PFSK-1 (cell line): ENCODE results near the gene UNC5CL. TPM values are rescaled to one million over a fixed set of nuclear protein-coding genes. Genes with fewer than 3 reads are reported as not detected.

Experiments
- FOXP2 ChIP-seq: optimal IDR thresholded peaks from 2 replicates; pipeline ENCODE3; 2011; ENCODE audit warnings: borderline replicate concordance, control low read depth, inconsistent platforms; ENCODE audit not compliant: insufficient read depth; ENCODE audit errors: extremely low read length, extremely low read depth
- POLR2AphosphoS5 ChIP-seq: IDR thresholded peaks from 2 replicates; pipeline ENCODE4 v1.6.1; 2012; ENCODE audit warnings: low read depth, mild to moderate bottlenecking, control low read depth, low read length, moderate library complexity
- SIN3A ChIP-seq: IDR thresholded peaks from 2 replicates; pipeline ENCODE4 v1.6.1; 2012; ENCODE audit warnings: mild to moderate bottlenecking, low read length, moderate library complexity, borderline replicate concordance; ENCODE audit not compliant: insufficient read depth
- TAF1 ChIP-seq: IDR thresholded peaks from 2 replicates; pipeline ENCODE4 v1.6.1; 2012; ENCODE audit warnings: low read length, control low read depth, borderline replicate concordance; ENCODE audit not compliant: insufficient read depth
- polyA plus RNA-seq: library from polyadenylated mRNA; unstranded; fragments of >200 nt; gene quantifications from one replicate; pipeline ENCODE4 v1.2.1, GENCODE V29; 2012; ENCODE audit warnings: low read depth, missing spikeins; ENCODE audit not compliant: insufficient read length
- TF ChIP-seq, protein P1 (sequence below), 2 experiments: IDR thresholded peaks; 2 replicates each; pipeline versions ENCODE4 v1.6.1 to v1.8.0; 2011 to 2012; ENCODE audit warnings: low read depth in 2 of 2, low read length in 2 of 2, control low read depth in 1 of 2, inconsistent platforms in 1 of 2, mild to moderate bottlenecking in 1 of 2, moderate library complexity in 1 of 2; ENCODE audit not compliant: insufficient read depth in 1 of 2

Gene UNC5CL
- polyA plus RNA-seq: 0.38 TPM

DNA sequence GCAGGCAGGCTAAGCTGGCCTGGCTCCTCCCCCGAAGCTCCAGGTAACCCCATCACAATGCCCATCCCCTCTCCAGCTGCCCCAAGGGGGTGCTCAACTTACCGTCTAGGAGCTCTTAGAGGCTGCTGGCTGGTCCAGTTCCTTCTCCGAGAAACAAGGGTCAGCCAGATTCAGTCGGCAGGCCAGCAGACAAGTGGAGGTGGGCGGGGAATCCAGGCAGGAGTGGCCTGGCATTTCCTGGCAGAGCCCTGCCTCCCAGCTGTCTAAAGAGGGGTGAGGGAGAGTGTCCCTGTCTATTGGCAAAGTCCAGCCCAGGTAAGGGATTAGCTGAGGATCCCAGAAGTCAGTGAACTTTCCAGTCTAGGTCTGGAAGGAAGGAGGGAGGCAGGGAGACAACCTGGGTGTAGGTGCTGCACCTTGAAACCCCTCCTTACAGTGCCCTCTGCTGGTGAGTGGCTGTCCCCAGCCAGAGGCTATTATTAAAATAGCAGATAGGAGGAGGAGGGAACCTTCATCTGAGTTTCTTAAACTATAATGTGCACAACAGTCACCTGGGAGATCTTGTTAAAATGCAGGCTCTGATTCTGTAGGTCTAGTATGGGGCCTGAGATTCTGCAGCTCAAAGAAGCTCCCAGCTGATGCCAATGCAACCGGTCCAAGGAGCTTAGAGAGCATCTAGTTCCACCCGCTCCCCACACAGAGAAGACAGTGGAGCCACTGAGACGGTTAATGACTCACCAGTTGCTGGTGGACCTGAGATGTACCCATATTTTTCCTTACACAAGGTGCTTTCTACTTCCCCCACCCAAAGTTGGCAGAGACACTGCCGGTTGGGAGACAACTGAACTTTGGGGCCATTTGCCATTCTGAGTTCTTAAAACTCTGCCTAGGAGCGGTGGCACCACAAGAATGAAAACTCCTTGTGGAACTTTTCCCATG lies at the start of gene UNC5CL:
TSS of gene UNC5CL (minus strand) at position 162 of the 939 bp plus-strand sequence. CDS start 4,147 bp downstream, outside the sequence.
- TF ChIP-seq TAF1 (no peak), POLR2AphosphoS5 (no peak), SIN3A (no peak)

GRCh38 chr6:41088451-41088850 lies 49.4 kb upstream of the UNC5CL start:
- TF ChIP-seq SIN3A (no peak), TAF1 (no peak), POLR2AphosphoS5 (no peak), FOXP2 (no peak)
- TF ChIP-seq, protein P1, sequence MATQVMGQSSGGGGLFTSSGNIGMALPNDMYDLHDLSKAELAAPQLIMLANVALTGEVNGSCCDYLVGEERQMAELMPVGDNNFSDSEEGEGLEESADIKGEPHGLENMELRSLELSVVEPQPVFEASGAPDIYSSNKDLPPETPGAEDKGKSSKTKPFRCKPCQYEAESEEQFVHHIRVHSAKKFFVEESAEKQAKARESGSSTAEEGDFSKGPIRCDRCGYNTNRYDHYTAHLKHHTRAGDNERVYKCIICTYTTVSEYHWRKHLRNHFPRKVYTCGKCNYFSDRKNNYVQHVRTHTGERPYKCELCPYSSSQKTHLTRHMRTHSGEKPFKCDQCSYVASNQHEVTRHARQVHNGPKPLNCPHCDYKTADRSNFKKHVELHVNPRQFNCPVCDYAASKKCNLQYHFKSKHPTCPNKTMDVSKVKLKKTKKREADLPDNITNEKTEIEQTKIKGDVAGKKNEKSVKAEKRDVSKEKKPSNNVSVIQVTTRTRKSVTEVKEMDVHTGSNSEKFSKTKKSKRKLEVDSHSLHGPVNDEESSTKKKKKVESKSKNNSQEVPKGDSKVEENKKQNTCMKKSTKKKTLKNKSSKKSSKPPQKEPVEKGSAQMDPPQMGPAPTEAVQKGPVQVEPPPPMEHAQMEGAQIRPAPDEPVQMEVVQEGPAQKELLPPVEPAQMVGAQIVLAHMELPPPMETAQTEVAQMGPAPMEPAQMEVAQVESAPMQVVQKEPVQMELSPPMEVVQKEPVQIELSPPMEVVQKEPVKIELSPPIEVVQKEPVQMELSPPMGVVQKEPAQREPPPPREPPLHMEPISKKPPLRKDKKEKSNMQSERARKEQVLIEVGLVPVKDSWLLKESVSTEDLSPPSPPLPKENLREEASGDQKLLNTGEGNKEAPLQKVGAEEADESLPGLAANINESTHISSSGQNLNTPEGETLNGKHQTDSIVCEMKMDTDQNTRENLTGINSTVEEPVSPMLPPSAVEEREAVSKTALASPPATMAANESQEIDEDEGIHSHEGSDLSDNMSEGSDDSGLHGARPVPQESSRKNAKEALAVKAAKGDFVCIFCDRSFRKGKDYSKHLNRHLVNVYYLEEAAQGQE (IDR thresholded peaks at IDR 0.05; ENCODE audit: insufficient read depth in 1 of 2, low read depth in 2 of 2, low read length in 2 of 2): no peak

GRCh38 chr6:41085182-41085581 lies 46.2 kb upstream of the UNC5CL start:
- TF ChIP-seq SIN3A: no peak
- TF ChIP-seq POLR2AphosphoS5: no peak
- TF ChIP-seq TAF1: no peak
- TF ChIP-seq, protein P1 (IDR thresholded peaks at IDR 0.05; ENCODE audit: insufficient read depth in 1 of 2, low read depth in 2 of 2, low read length in 2 of 2): no peak
- no peak for TF ChIP-seq FOXP2

- no peak for TF ChIP-seq TAF1
- TF ChIP-seq POLR2AphosphoS5: no peak
- TF ChIP-seq, protein P1 (IDR thresholded peaks at IDR 0.05; ENCODE audit: insufficient read depth in 1 of 2, low read depth in 2 of 2, low read length in 2 of 2): no peak
- no peak for TF ChIP-seq FOXP2
- TF ChIP-seq SIN3A: no peak
These were observed 44.1 kb upstream of the UNC5CL start for GRCh38 chr6:41083072-41083471.

GRCh38 chr6:41080621-41081020 lies 41.6 kb upstream of the UNC5CL start:
- TF ChIP-seq POLR2AphosphoS5 (no peak), SIN3A (no peak), FOXP2 (no peak), TAF1 (no peak)
- TF ChIP-seq, protein P1 (IDR thresholded peaks at IDR 0.05; ENCODE audit: insufficient read depth in 1 of 2, low read depth in 2 of 2, low read length in 2 of 2): no peak
